Stimulated activated CD8-positive, alpha-beta memory T cell treated with anti-CD3 and anti-CD28 coated beads, Interleukin-4, amount 100 ng/mL, for 24 hours (primary cell): ENCODE results near the gene AXIN1.

Experiments
- DNase-seq: peaks from one replicate; pipeline ENCODE4 v3.0.0-alpha.2; 2020; ENCODE audit warnings: low read depth

AXIN1 gene

GRCh38 chr16:240559-240958 lies 112.0 kb downstream of the AXIN1 start:
- DNase-seq = no peak

GRCh38 chr16:239948-240277 lies 112.6 kb downstream of the AXIN1 start:
- DNase-seq = no peak
